Measurements from ENCODE around the gene PDIA6. TPM values are rescaled to one million over a fixed set of nuclear protein-coding genes. Genes with fewer than 3 reads are reported as not detected.

PDIA6 gene
- total RNA-seq, 2 experiments from 2014 or later, result 123 to 157 TPM

GRCh38 chr2:10832203-10832936 is 19.8 kb upstream of the PDIA6 start:
- CTCF ChIA-PET, result interaction anchor here (0.5 to 10.2 kb wide), 45 partner anchors 9 to 752 kb away, joined by 3 to 129 read pairs (median 4); a partner anchor contains a TSS
- Mint-ChIP-seq H3K36me3 (ENCODE audit: low read depth) (no peaks in the 10 kb centered on the region), H3K27ac (no peak overlapping the region), H3K4me1 (peaks cover 7% of the 10 kb centered on the region), H3K4me3 (no peak overlapping the region), H3K9me3 (ENCODE audit: low read depth) (no peaks in the 10 kb centered on the region), H3K27me3 (peaks cover 9% of the 10 kb centered on the region)
- POLR2A ChIA-PET, result no interaction called here
- intact Hi-C loops (cut with DNase I, micrococcal nuclease), result loop anchor here (1.0 to 5.0 kb wide), 4 partner anchors 68 to 750 kb away; no protein-coding TSS in a partner anchor
- peak; percentile 91 for ATAC-seq
- DNase-seq, result peak; percentile 93

- H3K27me3 Mint-ChIP-seq, result peaks cover 10% of the 10 kb centered on the region
- intact Hi-C loops (cut with DNase I, micrococcal nuclease), result loop anchor here in 1 of 2 experiments (5.0 kb wide), 1 partner anchor 751 kb away; no protein-coding TSS in a partner anchor
- no peaks in the 10 kb centered on the region for H3K36me3 Mint-ChIP-seq (ENCODE audit: low read depth)
- CTCF ChIA-PET, result interaction anchor here (0.7 to 10.2 kb wide), 10 partner anchors 11 to 626 kb away, joined by 3 to 129 read pairs (median 7); a partner anchor contains a TSS
- ATAC-seq, result no peak
- H3K4me1 Mint-ChIP-seq, result peaks cover 7% of the 10 kb centered on the region
- no peak overlapping the region for H3K27ac Mint-ChIP-seq
- no peak overlapping the region for H3K4me3 Mint-ChIP-seq
- no peak for DNase-seq
- POLR2A ChIA-PET, result no interaction called here
- H3K9me3 Mint-ChIP-seq (ENCODE audit: low read depth), result no peaks in the 10 kb centered on the region
These were observed 18.9 kb upstream of the PDIA6 start for GRCh38 chr2:10831400-10831985.

GRCh38 chr2:10830641-10831399 is 18.2 kb upstream of the PDIA6 start:
- POLR2A ChIA-PET, result no interaction called here
- DNase-seq (no peak), ATAC-seq (no peak)
- Mint-ChIP-seq H3K4me1 (peaks cover 7% of the 10 kb centered on the region), H3K27ac (no peak overlapping the region), H3K4me3 (no peak overlapping the region), H3K9me3 (ENCODE audit: low read depth) (no peaks in the 10 kb centered on the region), H3K36me3 (ENCODE audit: low read depth) (no peaks in the 10 kb centered on the region), H3K27me3 (peaks cover 10% of the 10 kb centered on the region)
- CTCF ChIA-PET, result interaction anchor here (0.7 to 10.2 kb wide), 10 partner anchors 10 to 1990 kb away, joined by 3 to 129 read pairs (median 4); partner anchors contain the start of gene PDIA6
- intact Hi-C loops (cut with DNase I, micrococcal nuclease), result loop anchor here in 1 of 2 experiments (5.0 kb wide), 1 partner anchor 751 kb away; no protein-coding TSS in a partner anchor

- peaks cover 7% of the 10 kb centered on the region for H3K4me1 Mint-ChIP-seq
- CTCF ChIA-PET, result interaction anchor here (0.6 to 10.2 kb wide), 11 partner anchors 11 to 1990 kb away, joined by 3 to 129 read pairs (median 4); partner anchors contain the start of gene PDIA6
- POLR2A ChIA-PET, result no interaction called here
- no peaks in the 10 kb centered on the region for H3K36me3 Mint-ChIP-seq (ENCODE audit: low read depth)
- no peaks in the 10 kb centered on the region for H3K9me3 Mint-ChIP-seq (ENCODE audit: low read depth)
- H3K27ac Mint-ChIP-seq, result no peak overlapping the region
- H3K4me3 Mint-ChIP-seq, result no peak overlapping the region
- intact Hi-C loops (cut with DNase I, micrococcal nuclease), result loop anchor here in 1 of 2 experiments (5.0 kb wide), 1 partner anchor 752 kb away; no protein-coding TSS in a partner anchor
- no peak for DNase-seq
- peaks cover 10% of the 10 kb centered on the region for H3K27me3 Mint-ChIP-seq
- no peak for ATAC-seq
These were observed 17.6 kb upstream of the PDIA6 start for GRCh38 chr2:10830203-10830602.

- H3K27ac Mint-ChIP-seq, result no peak overlapping the region
- ChIA-PET POLR2A (no interaction called here), CTCF (interaction anchor here (1.1 to 1.4 kb wide), 3 partner anchors 12 to 606 kb away, joined by 3 to 4 read pairs (median 4); partner anchors contain the start of gene PDIA6)
- peaks cover 10% of the 10 kb centered on the region for H3K27me3 Mint-ChIP-seq
- no peaks in the 10 kb centered on the region for H3K9me3 Mint-ChIP-seq (ENCODE audit: low read depth)
- intact Hi-C loops (cut with DNase I, micrococcal nuclease), result no loop called here
- no peaks in the 10 kb centered on the region for H3K36me3 Mint-ChIP-seq (ENCODE audit: low read depth)
- peaks cover 7% of the 10 kb centered on the region for H3K4me1 Mint-ChIP-seq
- no peak for ATAC-seq
- DNase-seq, result no peak
- H3K4me3 Mint-ChIP-seq, result no peak overlapping the region
These were observed 16.7 kb upstream of the PDIA6 start for GRCh38 chr2:10829299-10829698.

GRCh38 chr2:10828346-10828745 is 15.8 kb upstream of the PDIA6 start:
- peaks cover 7% of the 10 kb centered on the region for H3K4me1 Mint-ChIP-seq
- POLR2A ChIA-PET, result no interaction called here
- no peak for ATAC-seq

GRCh38 chr2:10826625-10827024 is 14.0 kb upstream of the PDIA6 start:
- Mint-ChIP-seq H3K9me3 (ENCODE audit: low read depth) (no peaks in the 10 kb centered on the region), H3K27ac (no peak overlapping the region), H3K36me3 (ENCODE audit: low read depth) (no peaks in the 10 kb centered on the region), H3K4me3 (no peak overlapping the region), H3K4me1 (no peaks in the 10 kb centered on the region), H3K27me3 (peaks cover 7% of the 10 kb centered on the region)
- ChIA-PET CTCF (interaction anchor here (1.2 kb wide), 1 partner anchor 9 kb away, joined by 4 read pairs; no protein-coding TSS in a partner anchor), POLR2A (no interaction called here)
- DNase-seq, result no peak
- intact Hi-C loops (cut with DNase I, micrococcal nuclease), result no loop called here
- ATAC-seq, result no peak

More at GRCh38 chr2:10828346-10828745, 15.8 kb upstream of the PDIA6 start:
- CTCF ChIA-PET, result no interaction called here
- intact Hi-C loops (cut with DNase I, micrococcal nuclease), result no loop called here
- Mint-ChIP-seq H3K27me3 (peaks cover 10% of the 10 kb centered on the region), H3K27ac (no peak overlapping the region), H3K36me3 (ENCODE audit: low read depth) (no peaks in the 10 kb centered on the region), H3K9me3 (ENCODE audit: low read depth) (no peaks in the 10 kb centered on the region), H3K4me3 (no peak overlapping the region)
- no peak for DNase-seq

GRCh38 chr2:10826026-10826425 is 13.4 kb upstream of the PDIA6 start:
- CTCF ChIA-PET, result interaction anchor here (0.6 to 1.2 kb wide), 3 partner anchors 9 to 58 kb away, joined by 3 to 4 read pairs (median 3); no protein-coding TSS in a partner anchor
- intact Hi-C loops (cut with DNase I, micrococcal nuclease), result no loop called here

GRCh38 chr2:10824191-10824590 is 11.6 kb upstream of the PDIA6 start:
- intact Hi-C loops (cut with DNase I, micrococcal nuclease), result no loop called here
- no peak overlapping the region for H3K27ac Mint-ChIP-seq
- CTCF ChIA-PET, result interaction anchor here (1.9 to 2.7 kb wide), 2 partner anchors 9 to 18 kb away, joined by 5 to 16 read pairs; no protein-coding TSS in a partner anchor
- no peaks in the 10 kb centered on the region for H3K4me1 Mint-ChIP-seq
- no peak overlapping the region for H3K4me3 Mint-ChIP-seq
- peaks cover 7% of the 10 kb centered on the region for H3K27me3 Mint-ChIP-seq
- no peaks in the 10 kb centered on the region for H3K36me3 Mint-ChIP-seq (ENCODE audit: low read depth)
- POLR2A ChIA-PET, result no interaction called here
- ATAC-seq (no peak), DNase-seq (no peak)
- H3K9me3 Mint-ChIP-seq (ENCODE audit: low read depth), result no peaks in the 10 kb centered on the region

More at GRCh38 chr2:10826026-10826425, 13.4 kb upstream of the PDIA6 start:
- ATAC-seq (no peak), DNase-seq (no peak)
- Mint-ChIP-seq H3K9me3 (ENCODE audit: low read depth) (no peaks in the 10 kb centered on the region), H3K4me1 (no peaks in the 10 kb centered on the region), H3K4me3 (no peak overlapping the region), H3K27me3 (peaks cover 6% of the 10 kb centered on the region), H3K36me3 (ENCODE audit: low read depth) (no peaks in the 10 kb centered on the region), H3K27ac (no peak overlapping the region)
- POLR2A ChIA-PET, result no interaction called here

GRCh38 chr2:10820978-10821695 is 8.6 kb upstream of the PDIA6 start:
- Mint-ChIP-seq H3K36me3 (ENCODE audit: low read depth) (no peaks in the 10 kb centered on the region), H3K4me3 (no peak overlapping the region), H3K27ac (no peak overlapping the region), H3K27me3 (peaks cover 13% of the 10 kb centered on the region), H3K4me1 (no peaks in the 10 kb centered on the region), H3K9me3 (ENCODE audit: low read depth) (no peaks in the 10 kb centered on the region)
- ATAC-seq, result no peak
- intact Hi-C loops (cut with DNase I, micrococcal nuclease), result no loop called here
- DNase-seq, result no peak
- ChIA-PET CTCF (interaction anchor here (1.5 kb wide), 1 partner anchor 11 kb away, joined by 11 read pairs; no protein-coding TSS in a partner anchor), POLR2A (no interaction called here)

All from activated CD4-positive, alpha-beta T cell treated with anti-CD3 and anti-CD28 coated beads for 36 hours (primary cell).